ENCODE results near the gene PGLYRP2.

- no peak for TF ChIP-seq POLR2AphosphoS5 (IDR thresholded peaks at IDR 0.05; ENCODE audit: low read depth, low read length)
- no peak for TF ChIP-seq POLR2A (IDR thresholded peaks at IDR 0.05; ENCODE audit: low read depth, low read length)
Observed at GRCh38 chr19:15439078-15439799, 40.1 kb downstream of the PGLYRP2 start.
